ENCODE measurements around the gene CYTH1.
A peak's percentile ranks its signal among the peaks of the same experiment; 100 is the strongest.

Gene CYTH1

DNA sequence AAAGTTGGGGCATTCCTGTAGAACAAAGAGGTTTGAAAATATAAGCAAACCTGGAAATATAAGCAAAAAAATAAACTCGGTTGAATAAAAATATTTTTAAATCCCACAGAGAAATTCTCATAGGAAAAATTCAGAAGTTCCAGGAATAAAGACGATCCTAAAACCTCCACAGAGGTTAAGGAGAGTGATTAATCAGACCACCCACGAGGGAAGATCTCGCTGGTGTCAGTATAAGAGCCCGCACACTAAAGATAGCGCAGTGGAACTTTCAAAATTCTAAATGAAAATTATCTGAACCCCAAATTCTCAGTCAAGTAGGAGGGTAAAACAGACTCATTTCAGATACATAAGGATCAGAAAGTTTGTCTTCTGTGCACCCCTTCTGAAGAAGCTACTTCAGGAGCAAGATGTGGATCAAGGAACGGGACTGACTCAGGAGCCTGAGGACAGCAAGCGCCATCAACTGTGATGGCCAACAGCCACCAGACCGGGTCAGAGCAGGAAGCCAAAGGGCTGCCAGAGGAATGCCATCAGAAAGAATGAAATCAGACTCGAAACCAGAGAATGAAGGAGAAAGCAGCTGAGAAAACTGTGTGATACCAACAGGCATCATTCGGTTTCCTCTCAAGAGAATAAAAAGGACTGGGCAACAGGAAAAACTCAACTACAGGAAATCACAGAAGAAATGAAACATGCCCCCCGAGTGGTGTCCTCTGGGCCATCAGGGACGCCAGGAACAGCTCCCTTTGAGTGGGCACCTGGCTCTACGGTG lies 66.9 kb downstream of the CYTH1 start:
- DNase-seq, result no peak

GRCh38 chr17:78714534-78714933 lies 67.5 kb downstream of the CYTH1 start:
- DNase-seq, result no peak

- DNase-seq, result no peak
These were observed 70.0 kb downstream of the CYTH1 start for GRCh38 chr17:78712043-78712442.

- no peak for DNase-seq
These were observed 71.5 kb downstream of the CYTH1 start for GRCh38 chr17:78710607-78711006.

GRCh38 chr17:78709751-78710181 lies 72.3 kb downstream of the CYTH1 start:
- DNase-seq, result no peak

DNA sequence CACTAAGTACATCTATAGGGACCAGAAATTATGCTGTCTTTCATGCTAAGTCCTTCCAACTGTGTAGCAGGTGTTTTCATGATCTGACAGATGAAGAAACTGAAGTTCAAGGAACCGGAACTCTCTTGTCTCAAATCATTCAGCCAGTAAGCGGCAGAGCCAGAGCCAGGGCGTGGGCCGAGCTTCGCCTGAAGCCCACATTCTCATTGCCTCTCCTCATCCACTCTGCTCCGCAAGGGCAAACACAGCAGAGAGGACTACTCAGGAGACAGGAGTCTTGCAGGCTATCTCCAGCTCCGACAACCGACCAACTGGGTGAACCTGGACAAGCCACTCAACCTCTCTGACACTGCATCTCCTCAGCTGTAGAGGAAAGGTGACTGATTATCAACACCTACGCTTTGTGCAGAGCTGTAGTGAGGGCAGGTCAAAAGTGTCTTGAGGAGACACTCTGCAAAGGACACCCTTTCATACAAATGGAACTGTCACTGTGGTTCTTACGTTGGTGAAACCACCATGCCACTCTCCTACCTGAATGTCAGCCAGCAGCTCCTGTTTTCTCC lies 72.9 kb downstream of the CYTH1 start:
- DNase-seq, result no peak

DNA sequence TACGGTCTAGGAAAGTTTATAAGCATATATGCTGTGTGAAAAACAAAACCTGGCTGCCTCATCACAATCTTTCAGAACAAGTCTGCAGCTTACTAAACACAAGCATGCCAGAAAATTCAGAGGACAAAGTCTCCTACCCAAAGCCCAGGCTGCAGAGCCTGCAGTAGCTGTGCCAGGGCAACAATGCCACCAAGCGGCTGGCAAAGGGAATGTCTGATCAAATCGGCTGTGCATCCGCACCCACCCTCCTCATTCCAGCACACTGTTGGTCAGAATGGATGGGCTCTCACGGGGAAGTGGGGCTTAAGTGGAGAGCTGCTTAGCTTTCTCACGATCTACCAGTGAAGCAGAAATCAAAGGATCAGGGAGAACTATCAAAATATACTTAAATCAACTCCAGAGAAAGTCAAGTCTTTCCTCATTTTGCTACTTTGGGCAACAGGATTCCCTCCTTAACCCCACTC lies 73.5 kb downstream of the CYTH1 start:
- peak; percentile 53 for DNase-seq

DNA sequence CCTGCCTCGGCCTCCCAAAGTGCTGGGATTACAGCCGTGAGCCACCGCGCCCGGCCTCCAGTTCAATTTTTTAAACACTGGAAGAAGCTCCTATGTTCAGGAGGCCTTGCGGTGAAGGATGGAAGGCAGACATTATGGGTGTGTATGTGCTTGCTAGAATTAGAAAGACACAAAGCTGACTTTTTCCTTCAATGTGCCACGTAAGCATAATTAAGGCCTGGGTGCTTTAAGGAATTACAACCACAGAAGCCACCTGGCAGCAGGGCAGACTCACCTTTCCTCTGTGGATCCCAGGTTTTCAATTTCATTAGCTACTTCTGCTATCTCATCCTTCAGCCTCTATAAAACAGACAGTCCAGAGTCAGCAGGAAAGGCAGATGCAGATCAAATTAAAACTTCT lies 74.2 kb downstream of the CYTH1 start:
- no peak for DNase-seq

GRCh38 chr17:78707016-78707415 lies 75.1 kb downstream of the CYTH1 start:
- DNase-seq, result no peak

DNA sequence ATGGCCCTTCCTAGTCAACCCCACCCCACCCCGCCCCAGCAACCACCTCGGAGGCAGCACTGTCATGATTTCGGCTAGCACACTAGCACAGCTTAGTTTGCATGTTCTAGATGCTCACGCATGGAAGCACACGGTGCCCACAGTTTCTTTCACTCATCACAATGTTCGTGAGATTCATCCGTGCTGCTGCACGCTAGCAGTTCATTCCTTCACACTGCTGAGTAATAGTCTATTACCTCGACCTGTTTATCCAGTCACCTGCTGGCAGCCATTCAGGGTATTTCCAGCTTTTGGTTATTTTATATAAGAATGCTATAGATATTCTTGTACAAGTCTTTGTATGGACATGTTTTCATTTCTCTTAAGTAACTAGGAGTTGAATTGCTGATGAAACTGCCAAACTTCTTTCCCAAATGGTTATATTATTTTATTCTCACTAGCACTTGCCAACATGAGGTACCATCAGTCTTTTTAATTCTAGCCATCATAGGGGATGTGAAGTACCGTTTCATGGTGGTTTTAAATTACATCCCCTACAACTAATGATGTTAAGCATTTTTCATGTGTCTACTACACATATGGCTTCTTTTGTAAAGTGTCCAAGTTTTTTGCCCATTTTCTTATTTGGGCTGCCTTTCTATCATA lies 75.7 kb downstream of the CYTH1 start:
- DNase-seq, result no peak

- no peak for DNase-seq
These were observed 77.0 kb downstream of the CYTH1 start for GRCh38 chr17:78705071-78705470.

DNA sequence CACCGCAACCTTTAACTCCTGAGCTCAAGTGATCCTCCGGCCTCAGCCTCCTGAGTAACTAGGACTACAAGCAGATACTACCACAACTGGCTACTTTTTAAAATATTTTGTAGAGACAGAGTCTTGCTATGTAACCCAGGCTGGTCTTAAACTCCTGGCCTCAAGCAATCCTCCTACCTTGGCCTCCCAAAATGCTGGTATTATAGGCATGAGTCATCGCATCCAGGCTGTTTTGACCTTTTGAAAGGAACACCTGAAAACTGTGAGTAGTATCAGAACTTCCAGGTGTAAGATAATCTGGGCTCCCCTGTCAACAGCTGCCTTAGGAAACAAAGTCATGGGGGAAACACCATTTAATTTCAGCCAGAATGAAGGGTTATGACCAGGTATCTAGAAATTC lies 77.5 kb downstream of the CYTH1 start:
- DNase-seq, result no peak

- DNase-seq, result no peak
These were observed 84.3 kb downstream of the CYTH1 start for GRCh38 chr17:78697554-78698343.

- DNase-seq, result no peak
These were observed 85.0 kb downstream of the CYTH1 start for GRCh38 chr17:78697122-78697521.

DNA sequence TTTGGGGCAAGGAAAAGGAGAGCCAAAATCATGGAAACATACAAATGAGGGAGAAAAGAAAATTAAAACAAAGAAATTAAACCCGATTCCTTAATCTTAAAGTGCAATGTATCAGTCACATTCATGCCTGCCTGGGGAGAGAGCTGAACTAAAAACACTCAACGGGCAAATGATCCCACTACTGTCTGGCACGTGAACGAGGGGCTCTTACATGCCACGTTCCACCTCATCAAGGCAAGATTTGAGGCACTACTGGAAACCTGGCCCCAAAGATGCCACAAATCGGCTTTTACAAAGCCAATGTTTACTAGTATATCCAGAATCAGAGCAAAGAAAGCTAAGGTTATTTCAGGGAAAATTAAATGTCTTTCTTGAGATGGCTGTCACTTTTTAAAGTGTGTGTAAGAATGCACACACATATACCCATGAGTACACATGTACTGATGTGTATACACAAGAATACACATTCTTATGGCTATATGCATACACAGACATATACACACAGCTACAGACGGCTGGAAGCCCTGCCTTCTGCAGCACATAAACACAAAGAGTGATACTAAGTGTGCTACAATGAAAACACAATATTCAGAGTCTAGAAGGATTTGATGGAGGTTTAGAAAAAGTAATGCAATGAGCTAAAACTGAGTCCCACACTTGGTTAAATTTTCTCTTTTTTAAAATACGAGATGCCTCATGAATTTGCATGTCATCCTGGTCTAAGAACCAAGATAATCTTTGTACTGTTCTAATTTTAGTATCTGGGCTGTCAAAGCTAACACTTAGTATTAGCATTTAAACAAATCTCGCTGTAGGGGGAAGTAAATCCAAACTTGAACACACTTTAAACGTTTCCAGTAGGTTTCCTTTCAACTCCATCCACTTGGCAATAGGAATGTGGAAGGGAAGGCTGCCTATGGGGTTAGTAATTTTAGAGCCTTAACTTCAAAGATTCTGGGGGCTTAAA lies 85.8 kb downstream of the CYTH1 start:
- no peak for DNase-seq

GRCh38 chr17:78694805-78695531 lies 87.1 kb downstream of the CYTH1 start:
- no peak for DNase-seq

- no peak for DNase-seq
These were observed 88.6 kb downstream of the CYTH1 start for GRCh38 chr17:78693346-78694083.

GRCh38 chr17:78692460-78693010 lies 89.5 kb downstream of the CYTH1 start:
- DNase-seq, result no peak

- DNase-seq, result no peak
These were observed 93.0 kb downstream of the CYTH1 start for GRCh38 chr17:78689029-78689428.

- DNase-seq, result no peak
These were observed 94.1 kb downstream of the CYTH1 start for GRCh38 chr17:78687944-78688343.

Measured in activated CD4-positive, CD25-positive, alpha-beta regulatory T cell treated with anti-CD3 and anti-CD28 coated beads, Interleukin-2, amount 50 U/mL, for 72 hours (primary cell).